GM19035 (cell line): ENCODE measurements around the gene XIRP2.
"Not testable (repeated sequence)": the region's sequence is repeated elsewhere in the genome, so short reads cannot be mapped to it uniquely, and the experiment has no call there.

Experiments used
- ATAC-seq: cut with Tn5 transposase; IDR thresholded peaks from one replicate; pipeline ENCODE4 v1.9.1; 2021; ENCODE audit not compliant: unreplicated experiment

The XIRP2 gene

GRCh38 chr2:166934817-166935216, 46.5 kb downstream of the XIRP2 start:
- no peak for ATAC-seq

GRCh38 chr2:166942377-166942776, 54.1 kb downstream of the XIRP2 start:
- ATAC-seq, result no peak

GRCh38 chr2:166944909-166945308, 56.6 kb downstream of the XIRP2 start:
- ATAC-seq, result no peak

GRCh38 chr2:166957686-166958085, 69.4 kb downstream of the XIRP2 start:
- no peak for ATAC-seq

GRCh38 chr2:166958986-166959481, 70.8 kb downstream of the XIRP2 start:
- ATAC-seq, result no peak

- no peak for ATAC-seq
Measured at GRCh38 chr2:166959556-166959955, 71.3 kb downstream of the XIRP2 start.

GRCh38 chr2:166960702-166961270, 72.5 kb downstream of the XIRP2 start:
- ATAC-seq, result no peak

- no peak for ATAC-seq
Measured at GRCh38 chr2:166961933-166962332, 73.7 kb downstream of the XIRP2 start.

GRCh38 chr2:166969486-166969885, 81.2 kb downstream of the XIRP2 start:
- ATAC-seq, result no peak

GRCh38 chr2:166972002-166972401, 83.7 kb downstream of the XIRP2 start:
- ATAC-seq, result no peak

- no peak for ATAC-seq
Measured at GRCh38 chr2:166972418-166972817, 84.1 kb downstream of the XIRP2 start.

- no peak for ATAC-seq
Measured at GRCh38 chr2:166984188-166984587, 95.9 kb downstream of the XIRP2 start.

- no peak for ATAC-seq
Measured at GRCh38 chr2:166984797-166985196, 96.5 kb downstream of the XIRP2 start.

- no peak for ATAC-seq
Measured at GRCh38 chr2:166994588-166995336, 106.5 kb downstream of the XIRP2 start.

- no peak for ATAC-seq
Measured at GRCh38 chr2:166996465-166996864, 108.2 kb downstream of the XIRP2 start.

GRCh38 chr2:167001165-167001564, 112.9 kb downstream of the XIRP2 start:
- ATAC-seq, result no peak

- ATAC-seq, result no peak
Measured at GRCh38 chr2:167005096-167005495, 116.8 kb downstream of the XIRP2 start.

- ATAC-seq, result no peak
Measured at GRCh38 chr2:167013227-167013626, 124.9 kb downstream of the XIRP2 start.

GRCh38 chr2:167015806-167016205, 127.5 kb downstream of the XIRP2 start:
- ATAC-seq, result no peak

GRCh38 chr2:167017021-167017420, 128.7 kb downstream of the XIRP2 start:
- ATAC-seq, result no peak

GRCh38 chr2:167018590-167018989, 130.3 kb downstream of the XIRP2 start:
- ATAC-seq, result no peak

GRCh38 chr2:167028503-167028902, 140.2 kb downstream of the XIRP2 start:
- ATAC-seq, result no peak

- not testable (repeated sequence) for ATAC-seq
Measured at GRCh38 chr2:167034976-167035375, 146.7 kb downstream of the XIRP2 start.
